ENCODE measurements around the gene WWC2.

The WWC2 gene

GRCh38 chr4:183164963-183165362 is 65.9 kb downstream of the WWC2 start:
- peak; percentile 31 for DNase-seq (ENCODE audit: low read depth)
- no peak for TF ChIP-seq CTCF (IDR thresholded peaks at IDR 0.05; ENCODE audit: low read length, missing control alignments)
- H3K4me3 ChIP-seq (replicated peaks; ENCODE audit: low read depth, low read length): no peak overlapping the region

- no peak for TF ChIP-seq CTCF (IDR thresholded peaks at IDR 0.05; ENCODE audit: low read length, missing control alignments)
- no peak overlapping the region for H3K4me3 ChIP-seq (replicated peaks; ENCODE audit: low read depth, low read length)
- peak; percentile 48 for DNase-seq (ENCODE audit: low read depth)
These were observed 66.3 kb downstream of the WWC2 start for GRCh38 chr4:183165376-183165775.

DNA sequence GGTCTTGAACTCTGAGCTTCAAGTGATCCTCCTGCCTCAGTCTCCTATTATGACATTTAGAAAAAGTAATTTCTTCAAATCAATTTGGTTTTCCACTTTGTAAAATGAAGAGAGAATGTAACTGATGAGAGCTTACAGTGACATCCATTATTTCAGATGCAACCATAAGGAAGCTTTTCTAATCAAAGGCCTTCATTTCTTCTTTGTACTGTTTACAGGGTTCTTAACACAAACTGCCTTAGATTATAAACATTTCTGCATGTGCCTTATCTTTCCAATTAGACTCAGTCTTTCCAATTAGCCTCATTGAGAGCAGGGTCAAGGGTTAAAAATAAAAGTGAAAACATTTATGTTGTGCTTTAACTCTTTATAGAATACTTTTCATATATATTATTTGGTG is 71.8 kb downstream of the WWC2 start:
- DNase-seq (ENCODE audit: low read depth): no peak
- H3K4me3 ChIP-seq (replicated peaks; ENCODE audit: low read depth, low read length): no peak overlapping the region
- TF ChIP-seq CTCF (IDR thresholded peaks at IDR 0.05; ENCODE audit: low read length, missing control alignments): no peak

GRCh38 chr4:183171484-183172267 is 72.6 kb downstream of the WWC2 start:
- no peak for DNase-seq (ENCODE audit: low read depth)
- no peak for TF ChIP-seq CTCF (IDR thresholded peaks at IDR 0.05; ENCODE audit: low read length, missing control alignments)
- no peak overlapping the region for H3K4me3 ChIP-seq (replicated peaks; ENCODE audit: low read depth, low read length)

DNA sequence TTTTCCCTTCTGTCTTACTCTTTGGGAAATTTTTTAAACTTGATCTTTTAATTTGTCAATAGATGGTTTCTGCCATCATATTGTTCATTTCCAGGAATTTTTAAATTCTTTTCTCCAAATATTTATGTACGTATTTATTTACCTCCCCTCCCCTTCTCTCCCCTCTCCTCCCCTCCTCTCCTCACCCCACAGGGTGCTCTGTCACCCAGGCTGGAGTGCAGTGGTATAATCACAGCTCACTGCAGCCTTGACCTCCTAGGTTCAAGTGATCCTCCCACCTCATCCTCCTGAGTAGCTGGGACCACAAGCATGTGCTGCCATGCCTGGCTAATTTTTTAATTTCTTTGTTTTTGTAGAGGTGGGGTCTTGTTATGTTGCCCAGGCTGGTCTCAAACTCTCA is 73.8 kb downstream of the WWC2 start:
- no peak for TF ChIP-seq CTCF (IDR thresholded peaks at IDR 0.05; ENCODE audit: low read length, missing control alignments)
- DNase-seq (ENCODE audit: low read depth): no peak
- H3K4me3 ChIP-seq (replicated peaks; ENCODE audit: low read depth, low read length): no peak overlapping the region

DNA sequence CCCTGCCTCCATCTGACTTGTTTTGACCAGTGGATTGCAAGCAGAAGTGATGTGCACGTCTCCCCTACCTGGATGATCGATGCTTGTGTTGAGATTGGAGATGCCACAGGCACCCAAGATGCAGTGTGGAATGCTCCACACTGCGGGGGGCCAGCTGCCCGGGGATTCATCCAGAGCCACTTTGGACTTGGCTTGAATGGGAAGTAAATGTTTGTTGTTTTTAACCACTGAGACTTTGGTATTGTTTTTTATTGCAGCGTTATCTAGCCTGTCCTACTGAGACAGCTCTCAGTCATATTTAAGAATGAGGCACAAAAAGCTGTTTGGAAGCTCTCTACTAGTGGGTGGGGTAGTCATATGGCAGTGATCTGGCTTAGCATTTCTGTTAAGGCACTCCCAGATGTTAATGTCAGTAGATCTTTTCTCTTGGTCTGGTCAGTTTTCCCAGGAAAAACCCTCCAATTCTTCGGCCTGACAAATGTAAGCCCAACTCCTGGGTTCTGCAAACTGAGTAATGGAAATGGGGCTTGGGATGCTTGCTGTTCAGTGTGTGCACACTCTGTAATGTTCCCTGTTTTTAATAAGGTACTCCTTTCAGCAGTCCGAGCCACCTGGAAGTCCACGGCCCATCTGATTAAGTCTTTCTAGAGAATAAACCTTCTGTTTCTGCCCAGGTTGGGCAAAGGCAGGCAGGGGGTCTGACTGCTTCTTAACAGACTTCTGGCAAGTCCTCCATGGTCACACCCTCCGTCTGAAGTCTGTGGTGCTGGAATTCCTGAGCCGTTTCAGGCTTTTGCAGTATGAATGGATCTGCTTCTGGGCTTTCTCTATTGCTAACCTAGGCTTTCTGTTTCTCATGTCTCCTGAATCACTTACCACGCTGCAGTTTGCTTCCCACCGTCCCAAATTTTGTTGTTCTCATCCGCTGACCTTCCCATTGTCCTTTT is 74.8 kb downstream of the WWC2 start:
- no peak overlapping the region for H3K4me3 ChIP-seq (replicated peaks; ENCODE audit: low read depth, low read length)
- peak; percentile 38 for DNase-seq (ENCODE audit: low read depth)
- no peak for TF ChIP-seq CTCF (IDR thresholded peaks at IDR 0.05; ENCODE audit: low read length, missing control alignments)
